Upper lobe of right lung (tissue), 1 donor: ENCODE results near the gene RNF144B. TPM values are rescaled to one million over a fixed set of nuclear protein-coding genes. Genes with fewer than 3 reads are reported as not detected.

Experiments
- ATAC-seq: fragments of 200-7000 bp; cut with Tn5 transposase; one replicate; pipeline ENCODE4 v1.9.1; 2020; ENCODE audit warnings: mild to moderate bottlenecking, moderate library complexity
- DNase-seq: peaks from one replicate; pipeline ENCODE4 v3.0.0-alpha.2; 2020
- H3K27ac ChIP-seq: fragments of 200-600 bp; one replicate; pipeline ENCODE4 v1.8.0; 2022
- H3K27me3 ChIP-seq: fragments of 200-600 bp; one replicate; pipeline ENCODE4 v1.8.0; 2022; ENCODE audit warnings: mild to moderate bottlenecking
- H3K36me3 ChIP-seq: fragments of 200-600 bp; one replicate; pipeline ENCODE4 v1.8.0; 2022
- H3K4me1 ChIP-seq: fragments of 200-600 bp; one replicate; pipeline ENCODE4 v1.8.0; 2022
- H3K4me3 ChIP-seq: fragments of 200-600 bp; one replicate; pipeline ENCODE4 v1.8.0; 2022; ENCODE audit warnings: mild to moderate bottlenecking
- H3K9me3 ChIP-seq: fragments of 200-600 bp; one replicate; pipeline ENCODE4 v1.8.0; 2022
- intact Hi-C: fragments of 100-400 bp; cut with DNase I; formaldehyde crosslinking; loops from one replicate; pipeline ENCODE4 v1.11.0; 2022
- total RNA-seq: library from RNA; stranded (reverse); fragmentation: NEBNext Ultra II Directional; extraction: Animal tissue kit (Norgen Biotek cat#: 25700); gene quantifications from one replicate; pipeline ENCODE4 v1.2.1, GENCODE V29; 2021
- TF ChIP-seq, protein P1 (sequence below): fragments of 200-600 bp; IDR thresholded peaks from one replicate; pipeline ENCODE4 v1.8.0; 2022; ENCODE audit warnings: antibody characterized with exemption
- donor health status: DM: no; HTN: yes; CAD: no; lungs with severe emphysema.

Gene RNF144B
- total RNA-seq, 1 donor from 2014 or later, result 82.4 TPM

DNA sequence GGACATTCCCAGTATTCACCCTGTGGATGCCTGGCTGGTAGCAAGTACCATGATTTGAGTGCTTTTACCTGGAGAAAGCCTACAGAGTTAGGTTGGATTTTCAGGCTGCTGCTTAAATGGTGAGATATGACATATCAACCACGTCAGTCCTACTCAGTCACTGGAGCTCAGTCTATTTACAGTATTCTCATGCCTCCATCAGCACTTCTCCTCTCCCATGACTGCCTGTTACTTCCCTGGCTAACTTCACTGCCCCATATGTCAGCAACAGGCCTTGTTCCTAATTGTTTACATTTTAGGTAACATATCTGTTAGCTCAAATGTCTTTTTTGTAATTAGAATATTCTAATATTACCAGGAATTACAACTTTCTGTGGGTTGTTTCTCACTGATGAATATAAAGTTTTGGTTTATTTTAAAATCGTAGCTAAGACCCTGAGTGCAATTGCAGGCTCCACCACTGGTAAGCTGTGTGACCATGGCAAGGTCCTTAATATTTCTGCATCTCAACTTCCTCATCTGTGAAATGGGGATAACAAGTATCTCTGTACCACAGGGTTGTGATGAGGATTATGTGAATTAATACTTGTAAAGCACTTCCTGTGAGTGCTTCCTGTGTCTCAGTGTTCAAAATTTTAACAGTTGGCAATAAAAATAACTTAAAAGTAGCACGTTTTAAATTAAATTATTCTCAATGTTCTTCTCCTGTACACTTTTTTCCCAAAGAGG is 54.3 kb downstream of the RNF144B start:
- Histone ChIP-seq H3K4me1 (peaks cover 27% of the 10 kb centered on the region), H3K36me3 (no peaks in the 10 kb centered on the region), H3K9me3 (no peaks in the 10 kb centered on the region), H3K4me3 (no peak overlapping the region), H3K27ac (no peak overlapping the region), H3K27me3 (no peaks in the 10 kb centered on the region)
- ATAC-seq (no peak), DNase-seq (no peak)
- intact Hi-C loops, result no loop called here
- TF ChIP-seq, protein P1, sequence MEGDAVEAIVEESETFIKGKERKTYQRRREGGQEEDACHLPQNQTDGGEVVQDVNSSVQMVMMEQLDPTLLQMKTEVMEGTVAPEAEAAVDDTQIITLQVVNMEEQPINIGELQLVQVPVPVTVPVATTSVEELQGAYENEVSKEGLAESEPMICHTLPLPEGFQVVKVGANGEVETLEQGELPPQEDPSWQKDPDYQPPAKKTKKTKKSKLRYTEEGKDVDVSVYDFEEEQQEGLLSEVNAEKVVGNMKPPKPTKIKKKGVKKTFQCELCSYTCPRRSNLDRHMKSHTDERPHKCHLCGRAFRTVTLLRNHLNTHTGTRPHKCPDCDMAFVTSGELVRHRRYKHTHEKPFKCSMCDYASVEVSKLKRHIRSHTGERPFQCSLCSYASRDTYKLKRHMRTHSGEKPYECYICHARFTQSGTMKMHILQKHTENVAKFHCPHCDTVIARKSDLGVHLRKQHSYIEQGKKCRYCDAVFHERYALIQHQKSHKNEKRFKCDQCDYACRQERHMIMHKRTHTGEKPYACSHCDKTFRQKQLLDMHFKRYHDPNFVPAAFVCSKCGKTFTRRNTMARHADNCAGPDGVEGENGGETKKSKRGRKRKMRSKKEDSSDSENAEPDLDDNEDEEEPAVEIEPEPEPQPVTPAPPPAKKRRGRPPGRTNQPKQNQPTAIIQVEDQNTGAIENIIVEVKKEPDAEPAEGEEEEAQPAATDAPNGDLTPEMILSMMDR, result no peak

DNA sequence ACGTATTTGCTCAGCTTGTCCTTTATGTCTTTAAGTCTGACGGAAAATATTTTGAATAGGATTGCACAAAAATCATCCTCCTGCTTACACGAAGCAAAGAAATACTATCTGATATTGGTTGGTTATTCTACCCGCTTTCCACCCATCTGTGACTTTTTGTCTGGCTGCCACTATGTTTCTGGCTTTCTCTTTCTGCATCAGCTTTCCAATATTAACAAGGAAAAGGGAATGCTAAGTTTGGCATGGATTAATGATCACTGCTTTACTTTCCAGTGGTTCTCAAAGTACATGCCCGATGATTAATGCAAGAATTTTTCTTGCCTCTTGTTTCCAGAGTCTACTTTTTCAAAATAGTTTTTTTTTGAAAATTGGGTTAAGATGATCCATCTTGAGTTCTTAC is 57.0 kb downstream of the RNF144B start:
- H3K27ac ChIP-seq, result no peak overlapping the region
- peaks cover 23% of the 10 kb centered on the region for H3K4me1 ChIP-seq

GRCh38 chr6:18445228-18445627 is 58.1 kb downstream of the RNF144B start:
- no peaks in the 10 kb centered on the region for H3K27me3 ChIP-seq
- TF ChIP-seq, protein P1, result no peak
- ATAC-seq (no peak), DNase-seq (no peak)
- no peaks in the 10 kb centered on the region for H3K36me3 ChIP-seq
- intact Hi-C loops, result no loop called here
- H3K4me3 ChIP-seq, result no peak overlapping the region
- peaks cover 23% of the 10 kb centered on the region for H3K4me1 ChIP-seq
- H3K27ac ChIP-seq, result no peak overlapping the region
- H3K9me3 ChIP-seq, result no peaks in the 10 kb centered on the region

More for the DNA sequence above, 57.0 kb downstream of the RNF144B start:
- H3K9me3 ChIP-seq, result no peaks in the 10 kb centered on the region
- DNase-seq (no peak), ATAC-seq (no peak)
- no peaks in the 10 kb centered on the region for H3K36me3 ChIP-seq
- intact Hi-C loops, result no loop called here
- no peaks in the 10 kb centered on the region for H3K27me3 ChIP-seq
- H3K4me3 ChIP-seq, result no peak overlapping the region
- TF ChIP-seq, protein P1, result no peak

DNA sequence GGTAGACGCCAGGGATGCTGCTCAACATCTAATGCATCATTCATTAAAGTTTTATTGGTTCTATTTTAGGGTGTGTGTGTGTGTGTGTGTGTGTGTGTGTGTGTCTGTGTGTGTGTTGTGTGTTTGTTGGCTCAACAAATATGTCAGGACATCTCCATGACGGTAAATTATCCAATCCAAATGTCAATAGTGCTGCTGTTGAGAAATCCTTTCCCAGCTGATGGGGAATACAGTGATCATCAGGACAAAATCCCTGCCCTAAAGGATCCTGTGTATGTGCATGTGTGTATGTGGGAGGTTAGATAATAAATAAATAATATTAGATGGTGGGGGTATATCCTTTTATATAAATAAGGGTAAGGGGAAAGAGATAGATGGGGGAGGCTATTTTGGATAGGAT is 59.6 kb downstream of the RNF144B start:
- no peaks in the 10 kb centered on the region for H3K9me3 ChIP-seq
- H3K27me3 ChIP-seq, result no peaks in the 10 kb centered on the region
- no peaks in the 10 kb centered on the region for H3K36me3 ChIP-seq
- H3K4me1 ChIP-seq, result peaks cover 23% of the 10 kb centered on the region
- DNase-seq, result no peak
- H3K4me3 ChIP-seq, result no peak overlapping the region
- no peak overlapping the region for H3K27ac ChIP-seq
- ATAC-seq, result no peak
- TF ChIP-seq, protein P1, result no peak
- intact Hi-C loops, result no loop called here

- peaks cover 23% of the 10 kb centered on the region for H3K4me1 ChIP-seq
- DNase-seq (no peak), ATAC-seq (no peak)
- no peak overlapping the region for H3K4me3 ChIP-seq
- no peak overlapping the region for H3K27ac ChIP-seq
- TF ChIP-seq, protein P1, result no peak
- intact Hi-C loops, result no loop called here
- no peaks in the 10 kb centered on the region for H3K36me3 ChIP-seq
- H3K27me3 ChIP-seq, result no peaks in the 10 kb centered on the region
- H3K9me3 ChIP-seq, result no peaks in the 10 kb centered on the region
These were observed 60.4 kb downstream of the RNF144B start for GRCh38 chr6:18447552-18447951.
